OCI-LY1 (cell line): ENCODE data around the gene CENPE.

Experiments used
- H2AFZ ChIP-seq: fragments of 200-600 bp; sonication (generic), shearing (Covaris generic); 2 replicates; pipeline ENCODE4 v1.6.0; 2014; ENCODE audit warnings: antibody characterized with exemption, mild to moderate bottlenecking, low read length
- H3F3A ChIP-seq: fragments of 200-600 bp; sonication (generic), shearing (Covaris generic); 2 replicates; pipeline ENCODE4 v1.6.0; 2014; ENCODE audit warnings: mild to moderate bottlenecking, antibody characterized with exemption, low read length, moderate library complexity; ENCODE audit not compliant: insufficient read depth
- H3K27ac ChIP-seq: fragments of 200-600 bp; sonication (generic); 2 replicates; pipeline ENCODE4 v1.5.1; 2014; ENCODE audit warnings: low read length, mixed run types, mild to moderate bottlenecking, low read depth; ENCODE audit not compliant: poor library complexity, severe bottlenecking
- H3K27me3 ChIP-seq: fragments of 200-600 bp; sonication (generic); 2 replicates; pipeline ENCODE4 v1.6.0; 2014; ENCODE audit warnings: antibody characterized with exemption, mild to moderate bottlenecking, low read length, moderate library complexity; ENCODE audit not compliant: insufficient read depth
- H3K36me3 ChIP-seq: fragments of 200-600 bp; sonication (generic); 2 replicates; pipeline ENCODE4 v1.6.1; 2014; ENCODE audit warnings: mild to moderate bottlenecking, antibody characterized with exemption, low read length, moderate library complexity, mixed read lengths; ENCODE audit not compliant: insufficient read depth
- H3K4me1 ChIP-seq: fragments of 200-600 bp; sonication (generic); 2 replicates; pipeline ENCODE4 v1.5.1; 2014; ENCODE audit warnings: mild to moderate bottlenecking, low read length, moderate library complexity; ENCODE audit not compliant: insufficient read depth, severe bottlenecking
- H3K4me2 ChIP-seq: fragments of 200-600 bp; sonication (generic), shearing (Covaris generic); 2 replicates; pipeline ENCODE4 v1.6.1; 2014; ENCODE audit warnings: low read length
- H3K4me3 ChIP-seq: fragments of 200-600 bp; sonication (generic); 2 replicates; pipeline ENCODE4 v1.5.1; 2014; ENCODE audit warnings: low read length, low read depth, mild to moderate bottlenecking, mixed read lengths; ENCODE audit not compliant: poor library complexity, severe bottlenecking
- H3K79me2 ChIP-seq: fragments of 200-600 bp; shearing (Covaris generic); 2 replicates; pipeline ENCODE4 v1.6.1; 2016; ENCODE audit warnings: mixed run types, low read length, mixed read lengths; ENCODE audit not compliant: insufficient read depth
- H3K9ac ChIP-seq: fragments of 200-600 bp; sonication (generic), shearing (Covaris generic); 2 replicates; pipeline ENCODE4 v1.6.1; 2014; ENCODE audit warnings: mild to moderate bottlenecking, low read length, mixed read lengths
- H3K9me2 ChIP-seq: fragments of 200-600 bp; sonication (generic), shearing (Covaris generic); 2 replicates; pipeline ENCODE4 v1.6.1; 2014; ENCODE audit warnings: low read depth, mild to moderate bottlenecking, low read length, mixed read lengths
- H3K9me3 ChIP-seq: fragments of 200-600 bp; shearing (Covaris generic); 2 replicates; pipeline ENCODE4 v1.6.1; 2014; ENCODE audit warnings: low read length, mixed read lengths
- H4K20me1 ChIP-seq: fragments of 200-600 bp; sonication (generic), shearing (Covaris generic); 2 replicates; pipeline ENCODE4 v1.6.0; 2016; ENCODE audit warnings: mild to moderate bottlenecking, low read length; ENCODE audit not compliant: insufficient read depth
- EZH2 ChIP-seq: fragments of 200-600 bp; sonication (generic), shearing (Covaris generic); IDR thresholded peaks from 2 replicates; pipeline ENCODE4 v1.8.0; 2017; ENCODE audit warnings: borderline replicate concordance, mixed run types, mild to moderate bottlenecking, antibody characterized with exemption, low read length, moderate library complexity, mixed read lengths
- TF ChIP-seq, protein P1 (sequence below): fragments of 200-600 bp; sonication (generic), shearing (Covaris generic); IDR thresholded peaks from 2 replicates; pipeline ENCODE4 v1.5.1; 2017; ENCODE audit warnings: mild to moderate bottlenecking, antibody characterized with exemption, low read length, moderate library complexity, mixed read lengths

Gene CENPE

DNA sequence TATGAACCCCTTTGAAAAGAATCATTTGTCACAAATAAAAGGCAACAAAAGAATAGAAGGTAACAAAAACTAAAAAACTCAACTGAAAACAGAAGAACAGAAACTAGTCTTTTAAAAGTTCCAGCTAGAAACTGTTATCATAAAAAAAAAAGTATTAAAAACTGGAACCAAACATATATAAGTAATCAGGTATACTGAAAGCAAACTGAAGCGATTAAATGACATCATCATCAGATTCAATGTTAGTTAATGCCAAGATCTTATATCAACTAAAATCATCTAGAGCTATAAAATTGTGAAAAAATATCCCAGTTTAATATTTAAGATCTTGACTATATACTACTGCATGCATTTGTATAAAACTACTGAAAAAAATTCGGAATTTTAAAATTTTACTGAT is 36.0 kb downstream of the CENPE start:
- Histone ChIP-seq H3K4me2 (no peak overlapping the region), H3K79me2 (no peaks in the 10 kb centered on the region), H3K27ac (no peak overlapping the region), H3K9ac (no peak overlapping the region), H3K27me3 (no peaks in the 10 kb centered on the region), H3K4me1 (no peaks in the 10 kb centered on the region), H3F3A (no peaks in the 10 kb centered on the region), H3K36me3 (peaks cover 62% of the 10 kb centered on the region), H3K9me3 (no peaks in the 10 kb centered on the region), H3K9me2 (no peaks in the 10 kb centered on the region), H4K20me1 (no peaks in the 10 kb centered on the region), H3K4me3 (no peak overlapping the region), H2AFZ (no peak overlapping the region)
- TF ChIP-seq, protein P1, sequence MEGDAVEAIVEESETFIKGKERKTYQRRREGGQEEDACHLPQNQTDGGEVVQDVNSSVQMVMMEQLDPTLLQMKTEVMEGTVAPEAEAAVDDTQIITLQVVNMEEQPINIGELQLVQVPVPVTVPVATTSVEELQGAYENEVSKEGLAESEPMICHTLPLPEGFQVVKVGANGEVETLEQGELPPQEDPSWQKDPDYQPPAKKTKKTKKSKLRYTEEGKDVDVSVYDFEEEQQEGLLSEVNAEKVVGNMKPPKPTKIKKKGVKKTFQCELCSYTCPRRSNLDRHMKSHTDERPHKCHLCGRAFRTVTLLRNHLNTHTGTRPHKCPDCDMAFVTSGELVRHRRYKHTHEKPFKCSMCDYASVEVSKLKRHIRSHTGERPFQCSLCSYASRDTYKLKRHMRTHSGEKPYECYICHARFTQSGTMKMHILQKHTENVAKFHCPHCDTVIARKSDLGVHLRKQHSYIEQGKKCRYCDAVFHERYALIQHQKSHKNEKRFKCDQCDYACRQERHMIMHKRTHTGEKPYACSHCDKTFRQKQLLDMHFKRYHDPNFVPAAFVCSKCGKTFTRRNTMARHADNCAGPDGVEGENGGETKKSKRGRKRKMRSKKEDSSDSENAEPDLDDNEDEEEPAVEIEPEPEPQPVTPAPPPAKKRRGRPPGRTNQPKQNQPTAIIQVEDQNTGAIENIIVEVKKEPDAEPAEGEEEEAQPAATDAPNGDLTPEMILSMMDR: no peak
- no peak for TF ChIP-seq EZH2

DNA sequence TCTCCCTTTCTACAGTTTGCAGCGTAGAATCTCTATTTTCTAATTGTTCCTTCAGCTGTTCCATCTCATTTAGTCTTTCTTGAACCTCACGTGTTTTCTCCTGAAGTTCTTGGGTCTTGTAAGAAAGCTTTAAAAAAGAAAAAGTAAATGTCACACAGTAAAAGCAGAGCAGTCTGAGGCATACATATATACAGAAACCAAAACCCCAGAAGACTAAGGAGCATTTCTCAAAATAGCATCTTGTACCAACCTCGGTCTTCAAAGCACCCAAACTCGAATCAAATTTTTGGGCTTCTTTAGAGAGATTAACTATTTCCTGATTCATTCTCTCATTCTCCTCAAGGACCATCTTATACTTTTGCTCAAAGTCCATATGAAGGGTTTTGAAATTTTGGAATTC is 39.4 kb downstream of the CENPE start:
- Histone ChIP-seq H4K20me1 (no peaks in the 10 kb centered on the region), H3F3A (no peaks in the 10 kb centered on the region), H3K27me3 (no peaks in the 10 kb centered on the region), H2AFZ (no peak overlapping the region), H3K9me2 (no peaks in the 10 kb centered on the region), H3K36me3 (peaks cover 75% of the 10 kb centered on the region), H3K4me1 (no peaks in the 10 kb centered on the region), H3K9ac (no peak overlapping the region), H3K4me3 (no peak overlapping the region), H3K9me3 (no peaks in the 10 kb centered on the region), H3K4me2 (no peak overlapping the region), H3K27ac (no peak overlapping the region), H3K79me2 (no peaks in the 10 kb centered on the region)
- TF ChIP-seq EZH2: no peak
- TF ChIP-seq, protein P1: no peak

DNA sequence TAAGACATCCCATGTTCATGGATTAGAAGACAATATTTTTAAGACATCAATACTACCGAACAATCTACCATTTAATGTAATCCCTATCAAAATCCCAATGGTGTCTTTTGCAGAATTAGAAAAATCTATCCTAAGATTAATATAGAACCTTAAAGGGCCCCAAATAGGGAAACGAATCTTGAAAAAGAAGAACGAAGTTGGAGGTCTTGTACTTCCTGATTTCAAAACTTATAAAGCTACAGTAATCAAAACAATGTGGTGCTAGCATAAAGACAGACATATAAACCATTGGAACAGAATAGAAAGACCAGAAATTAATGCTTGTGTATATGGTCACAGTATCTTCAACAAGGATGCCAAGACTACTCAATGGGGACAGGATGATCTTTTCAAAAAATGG is 42.0 kb downstream of the CENPE start:
- Histone ChIP-seq H3K36me3 (peaks cover 87% of the 10 kb centered on the region), H3K4me2 (no peak overlapping the region), H3K79me2 (no peaks in the 10 kb centered on the region), H3K4me1 (no peaks in the 10 kb centered on the region), H3K4me3 (no peak overlapping the region), H3K9me3 (no peaks in the 10 kb centered on the region), H3K27me3 (no peaks in the 10 kb centered on the region), H3K9me2 (no peaks in the 10 kb centered on the region), H4K20me1 (no peaks in the 10 kb centered on the region), H2AFZ (no peak overlapping the region), H3F3A (no peaks in the 10 kb centered on the region), H3K9ac (no peak overlapping the region), H3K27ac (no peak overlapping the region)
- no peak for TF ChIP-seq EZH2
- TF ChIP-seq, protein P1: no peak
